ENCODE results near the gene CCDC152. TPM values are rescaled to one million over a fixed set of nuclear protein-coding genes. Genes with fewer than 3 reads are reported as not detected.

CCDC152 gene
- total and polyA plus RNA-seq, 10 of the 15 experiments (the other 5 are each of a cell fraction or from before 2014, with no cell fraction given) = 0.12 to 25.8 (median 13.5) TPM

GRCh38 chr5:42761791-42762190 lies 5.2 kb downstream of the CCDC152 start (continued):
- TF ChIP-seq PBX3 (IDR thresholded peaks at IDR 0.05; ENCODE audit: insufficient replicate concordance, low read depth, low read length) (no peak), ZBTB33 (IDR thresholded peaks at IDR 0.05) (no peak), CHD1 (IDR thresholded peaks at IDR 0.05; ENCODE audit: low read depth, low read length) (no peak)

- H3K9me3 ChIP-seq (replicated peaks; ENCODE audit: control insufficient read depth, insufficient read depth, low read length) = no peaks in the 10 kb centered on the region
- intact Hi-C loops (cut with micrococcal nuclease; ENCODE audit: unreplicated experiment) (loop anchor here (5.0 kb wide), 3 partner anchors 120 to 910 kb away; no protein-coding TSS in a partner anchor), in situ Hi-C loops (cut with MboI) (loop anchor here (10.0 kb wide), 1 partner anchor 913 kb away; no protein-coding TSS in a partner anchor)
- ChIA-PET SMC1A (ENCODE audit: uncharacterized antibody, unreplicated experiment) (interaction anchor here (0.6 to 1.7 kb wide), 36 partner anchors 8 to 1072 kb away, joined by 3 to 17 read pairs (median 4); partner anchors contain the start of gene GHR), POLR2A (no interaction called here), CTCF (interaction anchor here (0.6 to 1.8 kb wide), 41 partner anchors 9 to 1863 kb away, joined by 3 to 29 read pairs (median 4); partner anchors contain the start of genes CCDC152 and GHR), RAD21 (ENCODE audit: unreplicated experiment) (interaction anchor here (0.5 to 1.6 kb wide), 27 partner anchors 20 to 911 kb away, joined by 3 to 28 read pairs (median 3); partner anchors contain the start of genes GHR, RIMOC1 and SELENOP)
- no peaks in the 10 kb centered on the region for H3K27me3 ChIP-seq (replicated peaks in 1 of 2; ENCODE audit: control insufficient read depth in 2 of 2, insufficient read depth in 2 of 2, low read length in 1 of 2)
- H3K4me1 ChIP-seq (ENCODE audit: control insufficient read depth, insufficient read depth, low read length) = no peaks in the 10 kb centered on the region
- H3K36me3 ChIP-seq (ENCODE audit: control insufficient read depth in 2 of 2, insufficient read depth in 2 of 2, low read length in 1 of 2) = no peaks in the 10 kb centered on the region
- FAIRE-seq (peak; percentile 44), ATAC-seq (peak; percentile 53), DNase-seq (ENCODE audit: low read depth, low spot score) (no peak)
- H2AFZ ChIP-seq (ENCODE audit: control insufficient read depth, low read depth, low read length) = no peak overlapping the region
- H4K20me1 ChIP-seq (ENCODE audit: control insufficient read depth, insufficient read depth) = no peaks in the 10 kb centered on the region
- H3K4me3 ChIP-seq = no peak overlapping the region
- TF ChIP-seq SMC3 (IDR thresholded peaks at IDR 0.05; ENCODE audit: borderline replicate concordance, low read length) (peak; percentile 46; the same call in 1 of the 2 replicates), RAD21 (IDR thresholded peaks at IDR 0.05; ENCODE audit: insufficient read depth, low read depth, low read length) (peak; percentile 70), ZNF24 (IDR thresholded peaks at IDR 0.05) (0 out of 2 replicates have a peak, but pooled peaks have one; percentile 17), CTCF (IDR thresholded peaks at IDR 0.05 in 2 of 3, conservative IDR thresholded peaks at IDR 0.05 in 1 of 3; ENCODE audit: control insufficient read depth in 2 of 3, extremely low read depth in 1 of 3, insufficient read depth in 1 of 3, low read depth in 3 of 3, low read length in 3 of 3) (peak; percentile 31 to 56 (median 42); a peak in 4 of 6 replicates), CBFB (IDR thresholded peaks at IDR 0.05; ENCODE audit: low read depth) (no peak)
- 67% methylated on average over 3 of the region's 3 CpGs for WGBS (ENCODE audit: insufficient coverage, insufficient replicate concordance, low lambda C conversion rate, missing lambda C conversion rate)
- H3K27ac ChIP-seq (ENCODE audit: control insufficient read depth, insufficient read depth) = no peak overlapping the region
- H3K9ac ChIP-seq (ENCODE audit: control insufficient read depth, insufficient read depth, low read length) = no peak overlapping the region
- no peaks in the 10 kb centered on the region for H3K79me2 ChIP-seq (ENCODE audit: control insufficient read depth, insufficient read depth, low read length)
- BruUV-seq (replicated peaks) = no TSS peak
- H3K4me2 ChIP-seq (ENCODE audit: control insufficient read depth, insufficient read depth) = no peak overlapping the region
Measured at GRCh38 chr5:42767491-42768105, 11.0 kb downstream of the CCDC152 start.
